ENCODE data around the gene SCARB2.

Gene SCARB2

DNA sequence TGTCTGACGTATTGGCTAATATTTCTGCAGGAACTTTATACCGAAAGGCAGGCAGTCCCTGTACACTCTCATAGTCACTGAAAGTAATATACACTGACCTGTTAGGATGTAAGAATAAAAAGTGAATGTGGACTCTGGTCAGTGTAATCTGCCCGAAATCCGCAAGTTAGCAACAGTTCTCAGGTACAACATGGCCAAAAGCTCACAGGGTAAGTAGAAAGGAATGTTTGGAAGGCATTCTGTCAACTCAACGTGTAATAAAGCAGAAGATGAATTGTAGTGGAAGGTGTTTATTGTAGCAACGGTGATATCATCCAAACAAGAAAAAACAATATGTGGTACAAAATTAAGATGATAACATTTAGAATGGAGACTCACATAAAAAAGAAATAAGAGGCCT, 39.4 kb downstream of the SCARB2 start:
- Mint-ChIP-seq H3K9me3 (no peaks in the 10 kb centered on the region), H3K4me1 (no peaks in the 10 kb centered on the region), H3K36me3 (ENCODE audit: low read depth) (peaks cover 34% of the 10 kb centered on the region), H3K27ac (no peak overlapping the region), H3K27me3 (ENCODE audit: low read depth, poor library complexity) (no peaks in the 10 kb centered on the region), H3K4me3 (no peak overlapping the region)
- no peak for DNase-seq
- TF ChIP-seq CTCF (IDR thresholded peaks at IDR 0.05): no peak

DNA sequence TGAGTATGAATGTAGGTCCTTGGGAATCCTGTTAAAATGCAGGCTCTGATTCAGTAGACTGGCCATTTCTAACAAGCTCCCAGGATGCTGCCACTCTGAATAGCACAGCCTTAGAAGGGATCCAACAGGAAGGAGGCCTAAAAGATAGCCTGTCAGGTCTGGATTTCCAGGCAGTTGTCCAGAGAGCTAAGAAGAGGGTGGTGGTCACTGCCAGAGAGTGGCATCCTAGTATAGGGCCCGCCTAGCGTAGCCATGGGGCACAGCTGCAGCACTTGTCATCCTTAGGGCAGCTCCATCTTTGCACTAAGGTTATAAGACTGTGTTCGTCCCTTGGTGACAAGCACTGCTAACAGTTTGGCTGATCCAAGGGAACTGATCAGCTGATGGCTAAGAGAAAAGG, 44.9 kb downstream of the SCARB2 start:
- no peak overlapping the region for H3K4me3 Mint-ChIP-seq
- TF ChIP-seq CTCF (IDR thresholded peaks at IDR 0.05): no peak
- DNase-seq: no peak
- H3K4me1 Mint-ChIP-seq: no peaks in the 10 kb centered on the region
- no peak overlapping the region for H3K27ac Mint-ChIP-seq
- peaks cover 47% of the 10 kb centered on the region for H3K36me3 Mint-ChIP-seq (ENCODE audit: low read depth)
- H3K27me3 Mint-ChIP-seq (ENCODE audit: low read depth, poor library complexity): no peaks in the 10 kb centered on the region
- H3K9me3 Mint-ChIP-seq: no peaks in the 10 kb centered on the region

- no peak for TF ChIP-seq CTCF (IDR thresholded peaks at IDR 0.05)
- Mint-ChIP-seq H3K9me3 (no peaks in the 10 kb centered on the region), H3K27me3 (ENCODE audit: low read depth, poor library complexity) (no peaks in the 10 kb centered on the region), H3K36me3 (ENCODE audit: low read depth) (peaks cover 55% of the 10 kb centered on the region), H3K4me1 (no peaks in the 10 kb centered on the region), H3K27ac (no peak overlapping the region), H3K4me3 (no peak overlapping the region)
- DNase-seq: no peak
These were observed 47.1 kb downstream of the SCARB2 start for GRCh38 chr4:76166480-76166879.

DNA sequence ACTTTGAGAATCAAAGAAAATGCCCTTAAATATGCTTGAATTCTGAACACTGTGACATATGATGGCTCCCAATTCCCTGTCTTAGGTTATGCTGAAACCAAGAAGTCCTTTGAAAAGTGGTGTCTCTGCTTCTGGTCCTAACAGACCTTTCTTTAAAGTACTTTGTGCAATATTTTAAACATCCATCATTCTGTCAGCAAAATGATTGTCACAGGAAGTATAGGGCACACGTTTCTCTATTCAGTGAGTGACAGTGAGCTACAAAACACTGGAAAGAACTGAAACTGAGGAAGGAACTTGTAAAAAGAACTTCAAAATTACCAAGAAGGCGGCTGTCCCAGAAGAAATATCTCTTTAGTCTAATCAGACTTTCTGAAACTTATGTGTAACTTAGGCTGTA, 53.3 kb downstream of the SCARB2 start:
- no peak for TF ChIP-seq CTCF (IDR thresholded peaks at IDR 0.05)
- Mint-ChIP-seq H3K4me1 (no peaks in the 10 kb centered on the region), H3K4me3 (no peak overlapping the region), H3K27me3 (ENCODE audit: low read depth, poor library complexity) (peaks cover 2% of the 10 kb centered on the region), H3K9me3 (no peaks in the 10 kb centered on the region), H3K27ac (no peak overlapping the region), H3K36me3 (ENCODE audit: low read depth) (peaks cover 50% of the 10 kb centered on the region)
- no peak for DNase-seq

- Mint-ChIP-seq H3K27me3 (ENCODE audit: low read depth, poor library complexity) (peaks cover 2% of the 10 kb centered on the region), H3K36me3 (ENCODE audit: low read depth) (peaks cover 33% of the 10 kb centered on the region), H3K4me1 (no peaks in the 10 kb centered on the region), H3K9me3 (peaks cover 5% of the 10 kb centered on the region), H3K4me3 (no peak overlapping the region), H3K27ac (no peak overlapping the region)
- DNase-seq: no peak
- no peak for TF ChIP-seq CTCF (IDR thresholded peaks at IDR 0.05)
These were observed 57.0 kb downstream of the SCARB2 start for GRCh38 chr4:76156635-76157034.

GRCh38 chr4:76155979-76156378, 57.6 kb downstream of the SCARB2 start:
- Mint-ChIP-seq H3K27ac (no peak overlapping the region), H3K4me1 (no peaks in the 10 kb centered on the region), H3K4me3 (no peak overlapping the region), H3K9me3 (peaks cover 5% of the 10 kb centered on the region), H3K27me3 (ENCODE audit: low read depth, poor library complexity) (peaks cover 2% of the 10 kb centered on the region), H3K36me3 (ENCODE audit: low read depth) (peaks cover 26% of the 10 kb centered on the region)
- DNase-seq: no peak
- no peak for TF ChIP-seq CTCF (IDR thresholded peaks at IDR 0.05)

All from nephron progenitor cell (in vitro differentiated cells).